ENCODE measurements around the gene PROCA1.
A peak's percentile ranks its signal among the peaks of the same experiment; 100 is the strongest.
"Not testable (repeated sequence)": the region's sequence is repeated elsewhere in the genome, so short reads cannot be mapped to it uniquely, and the experiment has no call there.

The PROCA1 gene

DNA sequence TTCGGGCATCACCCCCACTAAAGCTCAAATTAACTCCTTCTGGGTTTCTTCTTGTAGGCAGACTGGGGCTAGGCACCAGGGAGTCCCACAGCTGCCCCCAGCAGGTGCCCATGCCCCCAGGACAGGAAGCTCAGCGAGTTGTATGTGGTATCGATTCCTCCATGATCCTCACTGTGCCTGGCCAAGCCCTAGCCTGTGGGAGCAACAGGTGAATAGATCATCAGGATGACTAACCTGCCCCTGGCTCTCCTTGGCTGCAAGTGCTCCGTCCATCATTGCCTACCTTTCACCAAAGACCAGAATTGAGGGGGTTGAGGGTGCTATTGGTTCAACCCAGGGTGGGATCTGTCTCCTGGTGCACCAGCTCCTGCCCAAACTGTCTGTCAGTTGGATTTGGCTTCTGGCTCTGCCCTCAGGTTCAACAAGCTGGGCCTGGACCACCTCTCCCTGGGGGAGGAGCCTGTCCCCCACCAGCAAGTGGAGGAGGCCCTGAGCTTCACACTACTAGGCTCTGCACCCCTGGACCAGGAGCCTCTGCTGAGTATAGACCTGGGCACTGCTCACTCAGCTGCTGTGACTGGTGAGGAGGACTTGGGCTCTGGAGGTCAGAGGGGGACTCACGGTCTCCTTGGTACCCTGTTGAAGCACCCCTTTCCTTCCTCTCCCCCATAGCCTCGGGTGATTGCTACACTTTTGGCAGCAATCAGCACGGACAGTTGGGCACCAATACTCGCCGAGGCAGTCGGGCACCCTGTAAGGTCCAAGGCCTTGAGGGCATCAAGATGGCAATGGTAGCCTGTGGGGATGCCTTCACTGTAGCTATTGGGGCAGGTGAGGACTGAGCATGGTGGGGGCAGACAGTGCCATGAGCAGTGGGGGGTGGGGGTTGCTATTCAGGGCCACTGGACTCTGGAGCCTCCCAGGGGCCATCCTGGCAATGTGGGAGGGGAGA, 29.0 kb upstream of the PROCA1 start:
- peak overlapping the region; percentile 99 for H3K27ac ChIP-seq
- TF ChIP-seq, protein P1, sequence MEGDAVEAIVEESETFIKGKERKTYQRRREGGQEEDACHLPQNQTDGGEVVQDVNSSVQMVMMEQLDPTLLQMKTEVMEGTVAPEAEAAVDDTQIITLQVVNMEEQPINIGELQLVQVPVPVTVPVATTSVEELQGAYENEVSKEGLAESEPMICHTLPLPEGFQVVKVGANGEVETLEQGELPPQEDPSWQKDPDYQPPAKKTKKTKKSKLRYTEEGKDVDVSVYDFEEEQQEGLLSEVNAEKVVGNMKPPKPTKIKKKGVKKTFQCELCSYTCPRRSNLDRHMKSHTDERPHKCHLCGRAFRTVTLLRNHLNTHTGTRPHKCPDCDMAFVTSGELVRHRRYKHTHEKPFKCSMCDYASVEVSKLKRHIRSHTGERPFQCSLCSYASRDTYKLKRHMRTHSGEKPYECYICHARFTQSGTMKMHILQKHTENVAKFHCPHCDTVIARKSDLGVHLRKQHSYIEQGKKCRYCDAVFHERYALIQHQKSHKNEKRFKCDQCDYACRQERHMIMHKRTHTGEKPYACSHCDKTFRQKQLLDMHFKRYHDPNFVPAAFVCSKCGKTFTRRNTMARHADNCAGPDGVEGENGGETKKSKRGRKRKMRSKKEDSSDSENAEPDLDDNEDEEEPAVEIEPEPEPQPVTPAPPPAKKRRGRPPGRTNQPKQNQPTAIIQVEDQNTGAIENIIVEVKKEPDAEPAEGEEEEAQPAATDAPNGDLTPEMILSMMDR (conservative IDR thresholded peaks at IDR 0.05): no peak

- no peak overlapping the region; the same call in 1 of the 2 replicates for H3K27ac ChIP-seq
- TF ChIP-seq, protein P1 (conservative IDR thresholded peaks at IDR 0.05): no peak
Measured at GRCh38 chr17:28738680-28739384, 27.1 kb upstream of the PROCA1 start.

GRCh38 chr17:28737770-28738679, 26.3 kb upstream of the PROCA1 start:
- H3K27ac ChIP-seq: no peak overlapping the region; the same call in 1 of the 2 replicates
- TF ChIP-seq, protein P1 (conservative IDR thresholded peaks at IDR 0.05): no peak

- H3K27ac ChIP-seq: no peak overlapping the region
- TF ChIP-seq, protein P1 (conservative IDR thresholded peaks at IDR 0.05): no peak
Measured at GRCh38 chr17:28737316-28737715, 25.6 kb upstream of the PROCA1 start.

DNA sequence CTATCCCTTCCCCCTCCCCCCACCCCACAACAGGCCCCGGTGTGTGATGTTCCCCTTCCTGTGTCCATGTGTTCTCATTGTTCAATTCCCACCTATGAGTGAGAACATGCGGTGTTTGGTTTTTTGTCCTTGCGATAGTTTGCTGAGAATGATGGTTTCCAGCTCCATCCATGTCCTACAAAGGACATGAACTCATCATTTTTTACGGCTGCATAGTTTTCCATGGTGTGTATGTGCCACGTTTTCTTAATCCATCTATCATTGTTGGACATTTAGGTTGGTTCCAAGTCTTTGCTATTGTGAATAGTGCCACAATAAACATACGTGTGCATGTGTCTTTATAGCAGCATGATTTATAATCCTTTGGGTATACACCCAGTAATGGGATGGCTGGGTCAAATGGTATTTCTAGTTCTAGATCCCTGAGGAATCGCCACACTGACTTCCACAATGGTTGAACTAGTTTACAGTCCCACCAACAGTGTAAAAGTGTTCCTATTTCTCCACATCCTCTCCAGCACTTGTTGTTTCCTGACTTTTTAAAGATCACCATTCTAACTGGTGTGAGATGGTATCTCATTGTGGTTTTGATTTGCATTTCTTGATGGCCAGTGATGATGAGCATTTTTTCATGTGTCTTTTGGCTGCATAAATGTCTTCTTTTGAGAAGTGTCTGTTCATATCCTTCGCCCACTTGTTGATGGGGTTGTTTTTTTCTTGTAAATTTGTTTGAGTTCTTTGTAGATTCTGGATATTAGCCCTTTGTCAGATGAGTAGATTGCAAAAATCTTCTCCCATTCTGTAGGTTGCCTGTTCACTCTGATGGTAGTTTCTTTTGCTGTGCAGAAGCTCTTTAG, 24.5 kb upstream of the PROCA1 start:
- H3K27ac ChIP-seq: not testable (repeated sequence)

GRCh38 chr17:28735242-28735722, 23.6 kb upstream of the PROCA1 start:
- H3K27ac ChIP-seq: no peak overlapping the region

More at GRCh38 chr17:28735242-28735722, 23.6 kb upstream of the PROCA1 start:
- TF ChIP-seq, protein P1 (conservative IDR thresholded peaks at IDR 0.05): no peak

Data from VCaP (cell line).